HL-60 (cell line): ENCODE data around the gene CDH23.

Experiments used
- GABPA ChIP-seq: IDR thresholded peaks from 2 replicates; pipeline ENCODE4 v1.6.1; 2012; ENCODE audit warnings: low read depth
- POLR2AphosphoS5 ChIP-seq: IDR thresholded peaks from 2 replicates; pipeline ENCODE4 v1.6.1; 2012; ENCODE audit warnings: low read depth
- REST ChIP-seq: IDR thresholded peaks from 2 replicates; pipeline ENCODE4 v1.6.1; 2012; ENCODE audit warnings: low read depth; ENCODE audit not compliant: insufficient replicate concordance
- TF ChIP-seq, protein P1 (sequence below): IDR thresholded peaks from one replicate; pipeline ENCODE4 v1.5.1; 2011; ENCODE audit warnings: low read length, control low read depth, inconsistent platforms; ENCODE audit not compliant: insufficient read depth

DNA sequence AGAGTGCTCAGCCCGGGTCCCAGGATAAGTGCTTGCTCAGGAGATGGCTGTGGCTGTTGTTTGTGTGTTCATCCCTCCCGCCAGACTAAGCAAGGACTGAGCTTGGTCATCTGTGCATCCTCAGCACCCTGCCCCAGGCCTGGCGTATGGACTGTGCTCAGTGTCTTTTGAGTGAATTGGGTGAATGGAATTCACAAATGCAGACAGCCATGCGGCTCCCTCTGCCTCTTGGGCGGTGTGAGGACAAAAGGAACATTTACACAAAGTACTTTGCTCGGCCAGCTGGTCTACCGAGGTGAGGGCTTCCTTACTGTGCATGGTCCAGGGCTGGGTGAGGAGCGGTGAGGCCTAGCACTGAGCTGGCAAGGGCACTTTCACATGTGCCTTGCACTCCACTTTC, 120.2 kb downstream of the CDH23 start:
- TF ChIP-seq, protein P1, sequence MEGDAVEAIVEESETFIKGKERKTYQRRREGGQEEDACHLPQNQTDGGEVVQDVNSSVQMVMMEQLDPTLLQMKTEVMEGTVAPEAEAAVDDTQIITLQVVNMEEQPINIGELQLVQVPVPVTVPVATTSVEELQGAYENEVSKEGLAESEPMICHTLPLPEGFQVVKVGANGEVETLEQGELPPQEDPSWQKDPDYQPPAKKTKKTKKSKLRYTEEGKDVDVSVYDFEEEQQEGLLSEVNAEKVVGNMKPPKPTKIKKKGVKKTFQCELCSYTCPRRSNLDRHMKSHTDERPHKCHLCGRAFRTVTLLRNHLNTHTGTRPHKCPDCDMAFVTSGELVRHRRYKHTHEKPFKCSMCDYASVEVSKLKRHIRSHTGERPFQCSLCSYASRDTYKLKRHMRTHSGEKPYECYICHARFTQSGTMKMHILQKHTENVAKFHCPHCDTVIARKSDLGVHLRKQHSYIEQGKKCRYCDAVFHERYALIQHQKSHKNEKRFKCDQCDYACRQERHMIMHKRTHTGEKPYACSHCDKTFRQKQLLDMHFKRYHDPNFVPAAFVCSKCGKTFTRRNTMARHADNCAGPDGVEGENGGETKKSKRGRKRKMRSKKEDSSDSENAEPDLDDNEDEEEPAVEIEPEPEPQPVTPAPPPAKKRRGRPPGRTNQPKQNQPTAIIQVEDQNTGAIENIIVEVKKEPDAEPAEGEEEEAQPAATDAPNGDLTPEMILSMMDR = no peak
- TF ChIP-seq GABPA (no peak), POLR2AphosphoS5 (no peak), REST (no peak)
